Measurements from ENCODE around the gene ZCWPW1.

Gene ZCWPW1, protein sequence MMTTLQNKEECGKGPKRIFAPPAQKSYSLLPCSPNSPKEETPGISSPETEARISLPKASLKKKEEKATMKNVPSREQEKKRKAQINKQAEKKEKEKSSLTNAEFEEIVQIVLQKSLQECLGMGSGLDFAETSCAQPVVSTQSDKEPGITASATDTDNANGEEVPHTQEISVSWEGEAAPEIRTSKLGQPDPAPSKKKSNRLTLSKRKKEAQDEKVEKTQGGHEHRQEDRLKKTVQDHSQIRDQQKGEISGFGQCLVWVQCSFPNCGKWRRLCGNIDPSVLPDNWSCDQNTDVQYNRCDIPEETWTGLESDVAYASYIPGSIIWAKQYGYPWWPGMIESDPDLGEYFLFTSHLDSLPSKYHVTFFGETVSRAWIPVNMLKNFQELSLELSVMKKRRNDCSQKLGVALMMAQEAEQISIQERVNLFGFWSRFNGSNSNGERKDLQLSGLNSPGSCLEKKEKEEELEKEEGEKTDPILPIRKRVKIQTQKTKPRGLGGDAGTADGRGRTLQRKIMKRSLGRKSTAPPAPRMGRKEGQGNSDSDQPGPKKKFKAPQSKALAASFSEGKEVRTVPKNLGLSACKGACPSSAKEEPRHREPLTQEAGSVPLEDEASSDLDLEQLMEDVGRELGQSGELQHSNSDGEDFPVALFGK

GRCh38 chr7:100428199-100428966 lies at the start of gene ZCWPW1:
Gene ZCWPW1, minus strand, starts transcription at chr7:100428703. Its CDS starts 8,054 bp downstream, at chr7:100420649.
- DNase-seq (ENCODE audit: low read depth), result peak; percentile 94

DNA sequence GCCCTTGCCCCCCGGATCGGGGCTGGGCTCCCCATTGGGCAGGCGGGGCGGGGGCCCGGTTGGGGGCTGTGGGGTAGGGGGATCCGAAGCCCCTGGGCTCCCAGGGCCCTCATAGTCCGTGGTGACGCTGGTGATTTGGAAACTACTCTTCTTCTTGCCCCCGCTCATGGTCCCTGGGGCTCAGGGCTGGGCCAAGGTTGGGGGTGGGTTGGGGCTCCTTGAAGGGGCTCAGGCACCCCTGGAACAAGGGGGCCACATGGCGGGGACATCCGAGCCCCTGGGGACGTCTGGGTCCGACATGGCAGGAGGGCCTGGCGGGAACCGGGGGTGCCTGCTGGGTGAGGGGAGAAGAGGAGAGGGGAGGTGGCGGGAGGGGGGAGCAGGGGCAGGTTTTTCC lies 49.4 kb upstream of the ZCWPW1 start:
- no peak for DNase-seq (ENCODE audit: low read depth)

DNA sequence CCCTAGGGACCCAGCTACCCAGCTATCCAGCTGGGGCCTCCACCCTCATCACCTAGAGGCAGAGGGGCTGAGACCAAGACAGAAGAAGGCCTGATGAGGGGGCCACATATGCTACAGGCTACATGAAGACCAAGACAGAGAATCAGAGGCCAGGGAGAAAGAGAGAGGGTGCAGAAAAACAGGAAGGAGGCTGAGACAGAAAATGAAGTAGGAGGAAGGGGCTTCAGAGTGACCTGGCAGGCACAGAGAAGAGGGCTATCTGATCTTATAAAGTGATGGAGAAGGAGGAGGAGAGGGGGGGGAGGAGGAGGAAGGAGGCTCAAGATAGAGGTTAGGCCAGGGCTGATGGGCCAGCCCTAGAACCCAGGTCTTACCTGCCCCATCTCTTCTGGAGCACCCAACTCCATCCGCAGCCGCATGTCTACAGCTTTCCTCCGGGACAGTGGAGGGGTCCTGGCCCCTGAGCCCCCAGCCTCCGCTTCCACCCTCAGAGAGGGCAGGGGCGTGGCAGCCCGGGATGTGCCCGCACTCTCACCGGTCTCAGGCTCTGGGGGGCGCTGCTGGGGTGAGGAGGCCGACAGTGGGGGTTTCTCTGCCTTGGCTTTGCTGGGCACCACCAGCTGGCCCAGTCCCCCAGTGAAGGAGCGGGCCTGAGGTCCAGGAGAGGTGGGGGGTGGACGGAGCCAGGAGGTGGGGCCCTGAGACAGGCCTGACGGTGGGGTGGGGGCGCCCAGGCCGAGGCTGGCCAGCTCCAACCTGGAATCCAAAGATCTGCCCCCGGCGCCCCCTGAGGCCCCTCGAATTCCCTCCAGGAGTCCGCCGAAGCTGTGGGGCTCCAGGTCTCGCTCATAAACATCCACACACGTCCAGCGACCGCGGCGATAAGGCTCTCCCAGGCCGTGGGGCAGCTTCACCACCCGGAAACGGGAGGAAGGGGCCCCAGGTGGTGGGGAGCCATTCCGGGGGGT lies 48.7 kb upstream of the ZCWPW1 start:
- no peak for DNase-seq (ENCODE audit: low read depth)

- no peak for DNase-seq (ENCODE audit: low read depth)
These were observed 47.7 kb upstream of the ZCWPW1 start for GRCh38 chr7:100476101-100476780.

- DNase-seq (ENCODE audit: low read depth), result peak; percentile 16
These were observed 47.0 kb upstream of the ZCWPW1 start for GRCh38 chr7:100475549-100475948.

GRCh38 chr7:100472854-100473499 lies 44.5 kb upstream of the ZCWPW1 start:
- DNase-seq (ENCODE audit: low read depth), result no peak

- no peak for DNase-seq (ENCODE audit: low read depth)
These were observed 43.8 kb upstream of the ZCWPW1 start for GRCh38 chr7:100472121-100472851.

- DNase-seq (ENCODE audit: low read depth), result no peak
These were observed 42.5 kb upstream of the ZCWPW1 start for GRCh38 chr7:100471021-100471420.

DNA sequence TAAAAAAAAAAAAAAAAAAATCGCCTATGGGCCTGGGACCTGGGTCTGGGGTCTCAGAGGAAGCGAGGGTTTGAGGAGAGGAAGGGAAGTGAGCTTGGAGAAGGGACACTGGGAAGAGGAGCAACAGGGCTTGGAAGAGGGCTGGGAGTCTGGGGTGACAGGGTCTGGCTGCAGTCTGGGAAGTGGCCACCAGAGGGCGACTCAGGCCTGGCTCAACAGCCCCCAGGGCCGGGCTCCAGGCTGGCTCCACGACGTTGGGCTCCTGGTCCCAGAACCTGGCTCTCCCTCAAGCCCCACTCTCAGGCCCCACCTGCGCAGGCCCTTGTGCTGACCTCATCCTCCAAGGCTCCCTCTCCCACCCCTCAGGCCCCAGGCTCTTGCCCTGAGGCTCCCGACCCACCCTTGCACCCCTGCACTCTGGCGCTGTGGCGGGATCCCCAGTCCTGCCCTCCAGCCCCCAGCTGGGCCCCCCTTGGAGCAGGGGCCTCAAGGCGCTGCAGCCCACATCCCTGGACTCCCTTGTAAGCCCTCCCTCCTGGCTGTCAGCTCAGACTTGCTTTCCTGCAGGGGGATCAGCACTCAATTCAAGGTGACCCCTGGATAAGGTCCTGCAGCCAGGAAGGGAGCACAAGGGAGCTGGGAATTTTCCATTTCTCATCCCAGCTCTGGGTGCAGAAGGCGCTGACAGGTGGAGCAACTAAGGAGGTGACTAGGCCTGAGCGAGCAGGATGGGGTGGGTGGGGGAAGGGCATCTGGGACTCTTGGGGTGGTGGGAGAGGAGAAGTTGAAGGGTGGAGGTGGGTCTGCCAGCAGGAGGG lies 40.9 kb upstream of the ZCWPW1 start:
- peak; percentile 63 for DNase-seq (ENCODE audit: low read depth)

- no peak for DNase-seq (ENCODE audit: low read depth)
These were observed 39.3 kb upstream of the ZCWPW1 start for GRCh38 chr7:100467638-100468373.

GRCh38 chr7:100466653-100467605 lies 38.4 kb upstream of the ZCWPW1 start:
- DNase-seq (ENCODE audit: low read depth), result no peak

- DNase-seq (ENCODE audit: low read depth), result no peak
These were observed 37.3 kb upstream of the ZCWPW1 start for GRCh38 chr7:100465702-100466311.

DNA sequence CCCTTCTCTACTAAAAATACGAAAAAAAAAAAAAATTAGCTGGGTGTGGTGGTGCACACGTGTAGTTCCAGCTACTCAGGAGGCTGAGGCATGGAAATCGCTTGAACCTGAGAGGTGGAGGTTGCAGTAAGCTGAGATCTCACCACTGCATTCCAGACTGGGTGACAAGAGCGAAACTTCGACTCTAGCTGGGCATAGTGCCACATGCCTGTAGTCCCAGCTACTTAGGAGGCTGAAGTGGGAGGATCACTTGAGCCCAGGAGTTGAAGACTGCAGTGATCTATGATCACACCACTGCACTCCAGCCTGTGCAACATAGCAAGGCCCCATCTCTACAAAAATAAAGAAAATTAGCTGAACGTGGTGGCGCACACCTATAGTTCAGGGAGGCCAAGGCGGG lies 36.8 kb upstream of the ZCWPW1 start:
- DNase-seq (ENCODE audit: low read depth), result no peak

DNA sequence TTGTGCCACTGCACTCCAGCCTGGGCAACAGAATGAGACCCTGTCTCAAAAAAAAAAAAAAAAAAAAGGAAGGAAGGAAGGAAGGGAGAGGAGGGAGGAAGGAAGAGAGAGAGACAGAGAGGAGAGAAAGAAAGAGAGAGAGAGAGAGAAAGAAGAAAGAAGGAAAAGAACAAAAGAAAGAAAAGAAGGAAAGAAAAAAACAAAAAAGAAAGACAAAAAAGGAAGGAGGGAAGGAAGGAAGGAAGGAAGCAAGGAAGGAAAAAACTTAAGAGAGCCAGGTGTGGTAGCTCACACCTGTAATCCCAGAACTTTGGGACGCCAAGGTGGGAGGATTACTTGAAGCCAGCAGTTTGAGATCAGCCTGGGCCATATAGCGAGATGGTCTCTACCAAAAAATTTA lies 36.3 kb upstream of the ZCWPW1 start:
- DNase-seq (ENCODE audit: low read depth), result no peak

DNA sequence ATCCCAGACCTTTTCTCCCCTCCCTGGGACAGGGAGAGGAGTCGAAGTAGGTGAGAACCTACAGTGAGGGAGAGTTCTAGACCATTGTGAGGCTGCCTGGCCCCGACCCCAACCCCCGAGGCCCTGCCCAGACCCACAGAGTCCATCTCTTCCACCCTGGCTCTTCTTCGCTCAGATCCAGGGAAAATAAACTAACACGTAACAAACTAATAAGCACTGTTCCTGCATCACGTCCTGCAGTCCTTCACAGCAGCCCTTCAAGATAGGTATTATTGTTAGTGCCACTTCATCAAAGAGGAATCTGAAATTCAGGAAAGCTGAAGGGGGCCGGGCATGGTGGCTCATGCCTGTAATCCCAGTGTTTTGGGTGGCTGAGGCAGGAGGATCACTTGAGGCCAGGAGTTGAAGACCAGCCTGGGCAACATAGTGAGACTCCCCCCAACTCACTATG lies 35.7 kb upstream of the ZCWPW1 start, which contains the start of gene SPACDR:
Gene SPACDR, minus strand, starts transcription at position 51 of the 451 bp plus-strand sequence. CDS start 235 bp downstream, outside the sequence.
- DNase-seq (ENCODE audit: low read depth), result no peak

DNA sequence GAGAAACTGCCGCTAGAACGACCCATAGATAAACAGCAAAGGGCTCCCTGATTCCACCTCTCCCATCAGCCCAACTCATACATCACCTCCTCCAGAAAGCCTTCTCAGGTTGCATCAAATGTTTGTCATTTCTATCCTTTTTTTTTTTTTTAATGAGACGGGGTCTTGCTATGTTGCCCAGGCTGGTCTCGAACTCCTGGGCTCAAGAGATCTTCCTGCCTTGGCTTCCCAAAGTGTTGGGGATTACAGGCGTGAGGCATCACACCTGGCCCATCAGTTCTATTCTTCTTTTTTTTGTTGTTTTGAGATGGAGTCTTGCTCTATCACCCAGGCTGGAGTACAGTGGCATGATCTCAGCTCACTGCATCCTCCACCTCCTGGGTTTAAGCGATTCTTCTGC lies 28.5 kb upstream of the ZCWPW1 start:
- no peak for DNase-seq (ENCODE audit: low read depth)

All from stimulated activated CD8-positive, alpha-beta memory T cell treated with anti-CD3 and anti-CD28 coated beads, Interleukin-12 subunit alpha, Interleukin-12 subunit beta, amount 100 ng/mL, for 4 hours (primary cell).